GM12865 (cell line): ENCODE results near the gene TMEM26.

ENCODE experiments used
- DNase-seq: peaks from one replicate; pipeline ENCODE4 v3.0.0; 2010; ENCODE audit warnings: low read depth
- H3K4me3 ChIP-seq: 2 replicates; pipeline ENCODE4 v1.5.1; 2011; ENCODE audit warnings: mild to moderate bottlenecking, low read depth, low read length, control low read depth
- TF ChIP-seq, protein P1 (sequence below): IDR thresholded peaks from 2 replicates; pipeline ENCODE4 v1.5.1; 2011; ENCODE audit warnings: low read length, control low read depth, low read depth, inconsistent platforms; ENCODE audit not compliant: insufficient read depth; ENCODE audit errors: missing control alignments

TMEM26 gene

DNA sequence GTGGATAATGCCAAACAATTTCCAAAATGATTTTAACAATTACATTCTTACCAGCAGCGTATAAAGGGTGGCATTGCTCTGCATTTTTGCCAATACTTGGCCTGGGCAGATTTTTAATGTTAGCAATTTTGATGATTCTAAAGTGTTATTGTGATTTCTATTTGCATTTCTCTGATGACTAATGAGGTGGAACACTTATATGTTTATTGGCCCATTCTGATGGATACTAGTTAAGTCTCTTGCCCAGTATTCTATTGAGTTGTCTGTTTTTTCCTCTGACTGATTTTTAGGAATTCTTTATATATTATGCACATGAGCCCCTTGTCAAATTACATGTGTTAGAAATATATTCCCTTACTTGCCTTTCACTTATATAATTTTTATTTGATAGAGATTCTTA, 86.8 kb downstream of the TMEM26 start:
- TF ChIP-seq, protein P1, sequence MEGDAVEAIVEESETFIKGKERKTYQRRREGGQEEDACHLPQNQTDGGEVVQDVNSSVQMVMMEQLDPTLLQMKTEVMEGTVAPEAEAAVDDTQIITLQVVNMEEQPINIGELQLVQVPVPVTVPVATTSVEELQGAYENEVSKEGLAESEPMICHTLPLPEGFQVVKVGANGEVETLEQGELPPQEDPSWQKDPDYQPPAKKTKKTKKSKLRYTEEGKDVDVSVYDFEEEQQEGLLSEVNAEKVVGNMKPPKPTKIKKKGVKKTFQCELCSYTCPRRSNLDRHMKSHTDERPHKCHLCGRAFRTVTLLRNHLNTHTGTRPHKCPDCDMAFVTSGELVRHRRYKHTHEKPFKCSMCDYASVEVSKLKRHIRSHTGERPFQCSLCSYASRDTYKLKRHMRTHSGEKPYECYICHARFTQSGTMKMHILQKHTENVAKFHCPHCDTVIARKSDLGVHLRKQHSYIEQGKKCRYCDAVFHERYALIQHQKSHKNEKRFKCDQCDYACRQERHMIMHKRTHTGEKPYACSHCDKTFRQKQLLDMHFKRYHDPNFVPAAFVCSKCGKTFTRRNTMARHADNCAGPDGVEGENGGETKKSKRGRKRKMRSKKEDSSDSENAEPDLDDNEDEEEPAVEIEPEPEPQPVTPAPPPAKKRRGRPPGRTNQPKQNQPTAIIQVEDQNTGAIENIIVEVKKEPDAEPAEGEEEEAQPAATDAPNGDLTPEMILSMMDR = no peak
- H3K4me3 ChIP-seq = no peak overlapping the region
- no peak for DNase-seq

DNA sequence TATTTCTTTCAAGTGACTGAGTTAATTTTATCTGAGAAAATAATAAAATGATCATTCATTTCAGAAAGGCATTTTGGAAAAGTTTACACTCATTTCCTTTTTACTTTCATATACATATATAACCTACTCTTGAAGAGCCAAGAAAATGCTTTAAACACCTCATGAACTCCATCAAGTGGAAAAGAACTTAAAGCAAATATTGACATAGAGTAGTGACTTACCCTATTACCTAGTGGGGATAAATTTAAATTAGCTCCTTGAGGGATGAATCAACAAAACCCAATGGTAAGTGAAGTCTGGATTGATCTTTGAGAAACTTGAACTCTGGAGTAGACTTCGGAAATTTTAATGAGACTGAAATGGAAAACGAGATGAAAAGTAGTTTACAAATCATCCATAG, 88.6 kb downstream of the TMEM26 start:
- TF ChIP-seq, protein P1 = no peak

DNA sequence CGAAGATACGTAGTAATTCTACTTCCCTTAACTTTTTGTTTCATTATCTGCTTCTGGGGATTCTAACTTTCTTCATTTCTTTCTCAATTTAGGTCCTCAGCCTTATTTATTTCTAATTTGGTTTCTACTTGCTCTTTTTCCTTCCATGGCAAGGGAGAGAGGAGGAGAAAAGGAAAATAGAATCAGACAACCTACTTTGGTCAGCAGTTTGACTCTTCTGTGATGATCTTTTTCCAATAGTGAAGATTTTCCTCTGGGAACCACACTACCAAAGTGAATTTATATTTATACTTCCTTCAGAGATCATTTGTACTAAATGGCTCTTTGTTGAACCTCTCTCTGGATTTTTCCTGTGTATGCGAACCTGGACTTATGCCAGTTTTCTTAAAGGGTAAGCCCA, 90.2 kb downstream of the TMEM26 start:
- TF ChIP-seq, protein P1 = no peak
- no peak overlapping the region for H3K4me3 ChIP-seq
- DNase-seq = no peak

More for the DNA sequence above, 88.6 kb downstream of the TMEM26 start:
- no peak for DNase-seq
- no peak overlapping the region for H3K4me3 ChIP-seq

DNA sequence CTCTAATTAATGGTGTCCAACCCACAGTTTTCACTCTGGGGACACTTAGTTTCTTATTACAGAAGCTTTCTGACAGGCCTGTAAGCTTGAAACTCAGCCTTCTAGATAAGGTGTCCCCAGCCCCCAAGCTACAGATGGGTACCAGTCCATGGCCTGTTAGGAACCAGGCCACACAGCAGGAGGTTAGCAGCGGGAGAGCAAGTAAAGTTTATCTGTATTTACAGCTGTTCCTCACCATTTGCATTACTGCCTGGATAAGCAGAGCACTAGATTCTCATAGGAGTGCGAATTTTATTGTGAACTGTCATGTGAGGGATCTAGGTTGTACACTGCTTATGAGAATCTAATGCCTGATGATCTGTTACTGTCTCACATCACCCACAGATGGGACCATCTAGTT, 93.7 kb downstream of the TMEM26 start:
- TF ChIP-seq, protein P1 = no peak
- no peak overlapping the region for H3K4me3 ChIP-seq
- no peak for DNase-seq

DNA sequence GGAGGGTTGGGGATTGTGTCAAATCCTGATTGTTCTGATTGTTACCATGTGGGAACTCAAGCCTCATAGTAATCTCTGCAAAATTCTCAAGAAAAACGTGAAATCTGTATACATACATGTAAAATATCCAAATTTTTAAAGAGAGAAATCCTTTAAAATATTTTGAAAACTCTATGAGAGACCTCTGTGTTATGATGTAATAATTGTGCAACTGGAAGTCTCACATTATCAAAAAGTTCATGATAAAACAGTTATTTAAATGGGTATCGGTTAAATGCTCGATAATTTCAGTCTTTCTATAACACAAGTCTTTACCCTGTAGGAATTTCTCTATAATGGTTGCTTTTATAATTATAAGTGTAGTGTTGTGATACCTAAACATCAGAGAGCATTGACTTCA, 95.5 kb downstream of the TMEM26 start:
- TF ChIP-seq, protein P1 = no peak
- no peak overlapping the region for H3K4me3 ChIP-seq
- no peak for DNase-seq
